Peyer's patch (tissue), 4 donors: ENCODE data around the gene GFY. TPM values are rescaled to one million over a fixed set of nuclear protein-coding genes. Genes with fewer than 3 reads are reported as not detected.

Experiments
- DNase-seq, 3 donors: peaks; one replicate each; pipeline ENCODE4 v3.0.0-alpha.2; 2017 to 2019
- H3K27ac ChIP-seq, 4 donors: fragments of 200-600 bp; sonication (generic); one replicate each; pipeline ENCODE4 v1.5.1; 2016 to 2019
- H3K27me3 ChIP-seq, 2 donors: fragments of 200-600 bp; sonication (generic); one replicate each; pipeline ENCODE4 v1.5.1; 2019
- H3K36me3 ChIP-seq, 3 donors: fragments of 200-600 bp; sonication (generic); one replicate each; pipeline ENCODE4 v1.5.1; 2016 to 2019
- H3K4me1 ChIP-seq, 4 donors: fragments of 200-600 bp; sonication (generic); one replicate each; pipeline ENCODE4 v1.5.1; 2016 to 2019
- H3K4me3 ChIP-seq, 4 donors: fragments of 200-600 bp; sonication (generic); 1 replicate in 3 of 4; 2 replicates in 1 of 4; pipeline ENCODE4 v1.5.1; 2016 to 2019; ENCODE audit warnings: mild to moderate bottlenecking in 1 of 4
- H3K9me3 ChIP-seq, 4 donors: fragments of 200-600 bp; sonication (generic); one replicate each; pipeline ENCODE4 v1.5.1; 2016 to 2019; ENCODE audit warnings: mild to moderate bottlenecking in 1 of 4
- CTCF ChIP-seq, 6 experiments: fragments of 450-650 bp in 4 of 6; fragments of 200-600 bp in 2 of 6; sonication (generic) in 1 of 6; IDR thresholded peaks; one replicate each; pipeline ENCODE4 v1.5.1; 2017 to 2019; ENCODE audit warnings: antibody characterized with exemption in 6 of 6, mild to moderate bottlenecking in 3 of 6, moderate library complexity in 1 of 6
- POLR2A ChIP-seq, 2 donors: fragments of 450-650 bp; IDR thresholded peaks; one replicate each; pipeline ENCODE4 v1.5.1; 2017; ENCODE audit warnings: antibody characterized with exemption in 2 of 2, mild to moderate bottlenecking in 2 of 2, moderate library complexity in 2 of 2
- total RNA-seq, 4 donors: library from RNA; depleted of rRNA; stranded (reverse); fragments of >200 nt; gene quantifications; one replicate each; pipeline ENCODE4 v1.1.0, GENCODE V29; 2016

Gene GFY
- total RNA-seq, 4 donors from 2014 or later: not detected

GRCh38 chr19:49393881-49394280 is 31.3 kb upstream of the GFY start:
- H3K9me3 ChIP-seq: no peaks in the 10 kb centered on the region
- H3K4me1 ChIP-seq: peaks cover 0 to 6% (median 2%) of the 10 kb centered on the region in 4 donors
- TF ChIP-seq CTCF (IDR thresholded peaks at IDR 0.05): no peak
- no peak for TF ChIP-seq POLR2A (IDR thresholded peaks at IDR 0.05)
- no peaks in the 10 kb centered on the region for H3K36me3 ChIP-seq
- H3K27me3 ChIP-seq: no peaks in the 10 kb centered on the region
- H3K27ac ChIP-seq: no peak overlapping the region
- H3K4me3 ChIP-seq: no peak overlapping the region
- no peak for DNase-seq

DNA sequence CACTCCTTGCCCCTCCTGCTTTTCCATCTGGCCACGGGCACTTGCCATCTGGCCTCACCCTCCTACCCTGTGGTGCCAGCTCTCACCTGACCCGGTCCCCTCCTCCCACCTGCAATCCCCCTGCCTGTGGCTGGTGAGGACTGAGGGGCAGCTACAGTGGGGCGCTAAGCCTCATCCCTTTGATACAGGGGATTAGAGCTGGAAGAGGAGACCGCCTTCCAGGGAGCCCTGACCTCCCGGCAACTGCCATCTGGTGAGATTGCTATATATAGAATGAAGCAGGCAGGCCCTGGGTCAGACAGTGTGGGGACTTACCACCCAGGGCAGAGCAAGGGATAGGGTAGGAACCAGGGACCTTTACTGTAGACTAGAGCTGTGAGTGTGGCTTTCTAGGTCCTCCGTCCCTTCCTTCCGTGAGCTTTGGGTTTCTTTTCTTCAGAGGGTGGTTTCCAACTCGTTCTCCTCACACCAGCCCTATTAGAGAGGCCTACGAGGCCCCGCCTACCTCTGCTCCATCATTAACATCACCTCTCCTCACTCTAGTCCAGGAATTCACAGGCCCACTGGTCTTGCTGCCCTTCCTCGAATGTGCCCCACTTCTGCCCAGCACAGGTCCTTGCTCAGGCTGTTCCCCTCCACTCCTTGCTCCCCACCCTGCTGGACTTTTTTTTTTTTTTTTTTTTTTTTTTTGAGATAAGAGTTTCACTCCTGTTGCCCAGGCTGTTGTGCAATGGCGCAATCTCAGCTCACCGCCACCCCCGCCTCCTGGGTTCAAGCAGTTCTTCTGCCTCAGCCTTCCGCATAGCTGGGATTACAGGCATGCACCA is 29.4 kb upstream of the GFY start:
- Histone ChIP-seq H3K27me3 (no peaks in the 10 kb centered on the region), H3K9me3 (no peaks in the 10 kb centered on the region), H3K27ac (no peak overlapping the region), H3K4me3 (no peak overlapping the region), H3K4me1 (peaks cover 0 to 3% (median under 1%) of the 10 kb centered on the region in 4 donors), H3K36me3 (no peaks in the 10 kb centered on the region)
- no peak for DNase-seq
- TF ChIP-seq POLR2A (IDR thresholded peaks at IDR 0.05): no peak
- TF ChIP-seq CTCF (IDR thresholded peaks at IDR 0.05): no peak

GRCh38 chr19:49396738-49397505 is 28.3 kb upstream of the GFY start:
- Histone ChIP-seq H3K4me1 (no peaks in the 10 kb centered on the region), H3K9me3 (no peaks in the 10 kb centered on the region), H3K27ac (no peak overlapping the region), H3K4me3 (no peak overlapping the region), H3K27me3 (no peaks in the 10 kb centered on the region), H3K36me3 (no peaks in the 10 kb centered on the region)
- no peak for DNase-seq
- TF ChIP-seq POLR2A (IDR thresholded peaks at IDR 0.05): no peak

DNA sequence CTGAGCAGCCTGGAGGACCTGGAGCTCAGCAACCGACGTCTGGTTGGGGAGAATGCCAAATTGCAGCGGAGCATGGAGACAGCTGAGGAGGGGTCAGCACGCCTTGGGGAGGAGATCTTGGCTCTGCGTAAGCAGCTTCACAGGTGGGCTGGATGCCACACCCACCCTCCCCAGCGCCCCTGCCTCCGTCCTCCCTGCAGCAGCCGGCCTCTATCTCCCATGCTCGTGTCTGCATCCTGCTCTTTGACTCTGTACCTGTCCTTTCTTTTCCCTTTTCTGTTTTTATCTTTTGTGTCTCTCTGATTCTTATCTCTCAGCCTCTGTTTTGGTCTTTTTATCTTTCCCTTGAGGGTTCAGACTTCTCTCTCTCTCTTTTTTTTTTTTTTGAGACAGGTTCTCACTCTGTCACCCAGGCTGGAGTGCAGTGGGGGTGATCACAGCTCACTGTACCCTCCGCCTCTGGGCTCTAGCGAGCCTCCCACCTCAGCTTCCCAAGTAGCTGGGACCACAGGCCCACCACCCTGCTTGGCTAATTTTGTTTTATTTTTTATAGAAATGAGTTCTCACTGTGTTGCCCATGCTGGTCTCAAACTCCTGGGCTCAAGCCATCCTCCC is 27.1 kb upstream of the GFY start:
- Histone ChIP-seq H3K4me3 (no peak overlapping the region), H3K4me1 (no peaks in the 10 kb centered on the region), H3K9me3 (no peaks in the 10 kb centered on the region), H3K36me3 (no peaks in the 10 kb centered on the region), H3K27ac (no peak overlapping the region), H3K27me3 (no peaks in the 10 kb centered on the region)
- TF ChIP-seq POLR2A (IDR thresholded peaks at IDR 0.05) (no peak), CTCF (IDR thresholded peaks at IDR 0.05) (no peak)
- no peak for DNase-seq

- Histone ChIP-seq H3K27me3 (no peaks in the 10 kb centered on the region), H3K4me3 (no peak overlapping the region), H3K36me3 (no peaks in the 10 kb centered on the region), H3K27ac (no peak overlapping the region), H3K4me1 (no peaks in the 10 kb centered on the region), H3K9me3 (no peaks in the 10 kb centered on the region)
- no peak for TF ChIP-seq CTCF (IDR thresholded peaks at IDR 0.05)
- no peak for TF ChIP-seq POLR2A (IDR thresholded peaks at IDR 0.05)
- no peak for DNase-seq
These were observed 26.3 kb upstream of the GFY start for GRCh38 chr19:49398931-49399330.

GRCh38 chr19:49400029-49400428 is 25.2 kb upstream of the GFY start:
- no peak for DNase-seq
- Histone ChIP-seq H3K36me3 (no peaks in the 10 kb centered on the region), H3K27ac (no peak overlapping the region), H3K9me3 (no peaks in the 10 kb centered on the region), H3K27me3 (no peaks in the 10 kb centered on the region), H3K4me3 (no peak overlapping the region), H3K4me1 (no peaks in the 10 kb centered on the region)
- no peak for TF ChIP-seq CTCF (IDR thresholded peaks at IDR 0.05)
- no peak for TF ChIP-seq POLR2A (IDR thresholded peaks at IDR 0.05)
